K562 (cell line): ENCODE measurements around the gene DYRK1A.

Experiments used
- CREB1 ChIP-seq, 2 experiments: sonication (generic) in 1 of 2; formaldehyde crosslinking in 1 of 2; IDR thresholded peaks; 2 replicates each; pipeline versions ENCODE4 v1.6.1 to v1.8.0; 2012 to 2022; ENCODE audit warnings: inconsistent platforms in 1 of 2, mild to moderate bottlenecking in 1 of 2, missing genetic modification reagents in 1 of 2, moderate library complexity in 1 of 2
- CTCF ChIP-seq, 3 experiments: IDR thresholded peaks in 2 of 3; conservative IDR thresholded peaks in 1 of 3; 2 replicates each; pipeline ENCODE4 v1.5.1; 2011 to 2012; ENCODE audit warnings: low read length in 3 of 3, mild to moderate bottlenecking in 3 of 3, control low read depth in 2 of 3, improper control_type of control experiment in 1 of 3, inconsistent platforms in 1 of 3, low read depth in 1 of 3, mixed read lengths in 1 of 3, moderate library complexity in 1 of 3; ENCODE audit not compliant: insufficient read depth in 2 of 3
- FIP1L1 ChIP-seq: fragments of 200-400 bp; formaldehyde crosslinking; IDR thresholded peaks from 2 replicates; pipeline ENCODE4 v1.6.1; 2018; ENCODE audit warnings: mild to moderate bottlenecking, low read depth, low read length; ENCODE audit not compliant: poor library complexity, severe bottlenecking
- HINFP ChIP-seq: fragments of 450-650 bp; conservative IDR thresholded peaks from 2 replicates; pipeline ENCODE4 v1.6.1; 2016; ENCODE audit warnings: missing genetic modification characterization, low read depth, mild to moderate bottlenecking, control low read depth, missing compliant biosample characterization
- KLF13 ChIP-seq: fragments of 450-650 bp; IDR thresholded peaks from 2 replicates; pipeline ENCODE4 v1.6.1; 2016; ENCODE audit warnings: missing genetic modification characterization, low read depth, mild to moderate bottlenecking, missing compliant biosample characterization, moderate library complexity, borderline replicate concordance
- RBM14 ChIP-seq: fragments of 200-400 bp; formaldehyde crosslinking; IDR thresholded peaks from 2 replicates; pipeline ENCODE4 v1.6.1; 2018; ENCODE audit warnings: low read depth, mild to moderate bottlenecking, low read length, moderate library complexity, borderline replicate concordance; ENCODE audit not compliant: insufficient read depth
- YY1 ChIP-seq, 3 experiments: IDR thresholded peaks; 2 replicates each; pipeline ENCODE4 v1.6.1; 2011; ENCODE audit warnings: low read length in 2 of 3, mild to moderate bottlenecking in 2 of 3, moderate library complexity in 2 of 3, borderline replicate concordance in 1 of 3, control low read depth in 1 of 3, low read depth in 1 of 3; ENCODE audit not compliant: insufficient read depth in 3 of 3, insufficient replicate concordance in 2 of 3, control insufficient read depth in 1 of 3, insufficient read length in 1 of 3; ENCODE audit errors: extremely low read depth in 1 of 3
- ZBTB43 ChIP-seq: sonication (generic); formaldehyde crosslinking; IDR thresholded peaks from 2 replicates; pipeline ENCODE4 v1.8.0; 2023; ENCODE audit warnings: mild to moderate bottlenecking, missing genetic modification reagents
- ZNF274 ChIP-seq: IDR thresholded peaks from 2 replicates; pipeline ENCODE4 v1.6.1; 2011; ENCODE audit warnings: low read depth, mild to moderate bottlenecking, low read length, moderate library complexity, borderline replicate concordance

- TF ChIP-seq KLF13 (tag), result no peak
- no peak for TF ChIP-seq HINFP
- TF ChIP-seq RBM14, result no peak
- TF ChIP-seq ZNF274, result no peak
- TF ChIP-seq FIP1L1, result no peak
- no peak for TF ChIP-seq YY1 (IDR thresholded peaks at IDR 0.05; ENCODE audit: borderline replicate concordance in 1 of 3, control insufficient read depth in 1 of 3, extremely low read depth in 1 of 3, insufficient read depth in 3 of 3, insufficient read length in 1 of 3, insufficient replicate concordance in 2 of 3, low read depth in 1 of 3, low read length in 2 of 3)
- no peak for TF ChIP-seq CREB1 (IDR thresholded peaks at IDR 0.05)
- TF ChIP-seq CREB1 (CRISPR knock-in tag; IDR thresholded peaks at IDR 0.05), result no peak
- TF ChIP-seq ZBTB43 (CRISPR knock-in tag), result no peak
- no peak for TF ChIP-seq CTCF (IDR thresholded peaks at IDR 0.05 in 2 of 3, conservative IDR thresholded peaks at IDR 0.05 in 1 of 3; ENCODE audit: insufficient read depth in 2 of 3, low read depth in 1 of 3, low read length in 3 of 3)
These were observed 185.4 kb downstream of the DYRK1A start for GRCh38 chr21:37551993-37552355.
